HG03139 (cell line): ENCODE data around the gene RNF150.
"Not testable (repeated sequence)": the region's sequence is repeated elsewhere in the genome, so short reads cannot be mapped to it uniquely, and the experiment has no call there.

Experiments used
- ATAC-seq: cut with Tn5 transposase; IDR thresholded peaks from one replicate; pipeline ENCODE4 v1.9.1; 2021; ENCODE audit not compliant: unreplicated experiment

The RNF150 gene

DNA sequence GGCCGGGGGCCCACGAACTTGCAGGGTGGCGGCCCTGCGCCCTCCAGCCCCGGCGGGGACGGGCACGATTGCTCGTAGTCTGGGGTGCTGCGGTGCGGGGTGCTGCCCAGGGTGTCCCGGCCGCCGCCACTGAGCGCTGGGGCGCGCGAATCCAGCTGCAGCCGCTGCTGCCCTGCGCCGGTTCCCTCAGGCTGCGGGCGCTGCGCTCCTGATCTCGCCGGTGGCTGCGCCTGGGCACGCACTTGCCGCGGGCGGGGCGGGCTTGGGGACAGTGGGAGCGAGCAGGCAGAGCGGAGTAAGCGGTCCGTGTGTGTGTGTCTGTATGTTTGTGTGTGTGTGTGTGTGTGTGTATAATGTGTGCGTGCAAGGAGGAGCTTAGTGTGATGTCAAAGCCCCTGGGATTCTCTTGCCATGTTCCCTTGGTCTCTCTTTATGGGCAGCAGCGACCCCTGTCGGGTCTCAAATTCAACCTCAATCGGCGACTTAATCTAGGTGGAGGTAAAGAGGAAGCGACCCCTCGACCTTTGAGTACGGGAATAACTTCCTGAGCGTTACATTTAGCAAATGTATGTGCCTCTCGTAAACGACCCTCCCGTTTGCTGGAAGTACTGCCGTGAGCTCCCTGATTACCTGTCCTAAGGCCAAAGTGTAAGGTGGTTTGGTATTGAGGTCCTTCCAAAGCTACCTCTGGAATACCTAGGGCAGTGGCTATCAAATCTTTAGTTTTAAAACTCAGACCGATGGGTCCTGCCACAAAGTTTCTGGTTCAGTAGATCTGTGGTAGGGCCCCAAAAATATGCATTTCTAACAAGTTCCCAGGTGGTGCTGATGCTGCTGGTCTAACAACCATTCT lies at the start of gene RNF150:
TSS of gene RNF150 (minus strand) at position 324 of the 853 bp plus-strand sequence.
- peak; percentile 64 for ATAC-seq

DNA sequence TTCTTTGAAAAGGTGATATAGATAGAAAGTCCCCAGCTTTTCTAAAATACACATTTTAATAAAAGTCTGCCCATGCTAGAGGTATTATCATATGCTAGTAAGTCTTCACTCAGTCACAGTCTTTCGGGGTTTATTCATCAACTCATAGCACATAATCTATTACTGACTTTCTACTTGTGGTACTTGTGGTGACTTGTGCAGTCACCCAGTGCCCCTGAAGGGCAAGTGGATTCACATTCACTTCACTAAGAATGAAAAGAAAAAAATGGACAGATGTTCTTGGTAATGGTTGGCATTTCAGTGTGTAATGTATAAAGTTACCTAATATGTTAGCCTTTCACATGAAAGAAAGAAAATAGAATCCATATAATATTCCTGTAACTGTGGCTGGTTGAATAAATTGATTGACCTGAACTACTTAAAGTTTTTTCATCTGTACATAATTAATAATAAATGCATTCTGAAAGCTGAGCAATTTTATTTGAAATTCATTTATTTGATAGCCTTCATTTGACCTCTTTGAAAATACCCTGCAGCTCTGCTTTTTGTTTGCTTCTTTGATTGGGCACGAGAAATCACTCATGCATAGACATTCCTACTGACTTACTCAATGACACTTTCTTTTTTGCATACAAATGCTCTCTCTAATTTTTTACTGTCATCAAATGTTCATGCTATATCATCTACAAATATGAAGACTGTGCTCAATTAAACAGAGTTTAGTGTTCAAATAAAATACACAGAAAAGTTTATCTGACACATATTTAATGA lies 47.9 kb upstream of the RNF150 start:
- ATAC-seq: peak; percentile 75

DNA sequence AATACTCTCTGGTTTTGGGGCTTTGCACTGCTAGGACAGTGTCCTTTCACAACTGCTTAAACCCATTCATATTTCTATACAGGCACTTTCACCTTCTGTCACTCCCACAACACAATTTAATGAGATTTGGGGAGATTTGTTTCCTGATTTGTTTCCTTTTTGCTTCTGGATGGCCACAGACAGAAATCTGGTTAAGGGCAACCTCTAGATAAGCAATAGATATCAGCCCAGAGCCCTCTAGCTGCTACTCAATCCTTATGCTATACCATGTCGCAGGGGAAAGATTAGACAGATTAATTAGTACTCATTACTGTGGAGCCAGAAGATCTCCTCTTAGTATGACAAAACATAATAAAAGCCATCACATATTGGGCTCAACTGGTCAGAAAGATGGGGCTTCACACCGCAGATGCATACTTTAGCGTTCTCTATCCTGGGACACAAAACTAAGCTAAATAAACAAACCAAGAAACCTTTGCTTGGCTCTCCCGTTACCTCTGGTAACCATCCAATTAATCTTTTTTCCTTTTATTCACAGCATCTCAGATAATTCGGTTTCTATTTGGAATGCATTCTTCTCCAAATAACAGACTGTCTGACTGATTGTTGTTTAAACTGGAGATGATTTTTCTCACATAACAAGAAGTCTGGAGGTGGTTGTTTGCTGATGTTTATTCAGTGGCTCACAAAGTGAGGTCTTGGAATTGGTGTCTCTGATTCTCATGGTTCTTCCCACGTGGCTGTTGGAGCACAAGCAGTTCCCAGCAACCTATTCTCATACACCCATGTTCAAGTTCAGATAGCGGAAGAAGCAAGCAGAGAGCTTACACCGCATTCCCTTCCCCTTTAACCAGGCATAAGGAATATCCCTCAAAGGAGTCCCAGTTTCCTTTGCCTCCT lies 46.5 kb upstream of the RNF150 start:
- no peak for ATAC-seq

DNA sequence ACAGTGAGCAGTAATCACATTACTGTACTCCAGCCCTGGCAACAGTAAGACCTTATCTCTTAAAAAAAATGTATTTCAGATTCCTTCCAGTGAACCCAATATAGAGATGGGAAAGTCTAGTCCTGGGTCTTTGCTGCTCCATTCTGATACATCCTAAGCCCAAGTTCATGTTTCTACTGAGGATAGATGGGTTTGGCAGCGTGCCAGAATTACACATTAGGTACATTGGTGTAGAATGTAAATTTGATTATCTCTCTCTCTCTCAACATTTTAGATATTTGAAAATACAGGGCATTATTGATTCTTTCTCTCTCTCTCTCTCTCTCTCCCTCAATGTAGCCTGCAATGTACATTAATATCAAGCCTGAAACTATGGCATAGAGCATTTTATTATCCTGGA lies 43.9 kb upstream of the RNF150 start:
- ATAC-seq: no peak

DNA sequence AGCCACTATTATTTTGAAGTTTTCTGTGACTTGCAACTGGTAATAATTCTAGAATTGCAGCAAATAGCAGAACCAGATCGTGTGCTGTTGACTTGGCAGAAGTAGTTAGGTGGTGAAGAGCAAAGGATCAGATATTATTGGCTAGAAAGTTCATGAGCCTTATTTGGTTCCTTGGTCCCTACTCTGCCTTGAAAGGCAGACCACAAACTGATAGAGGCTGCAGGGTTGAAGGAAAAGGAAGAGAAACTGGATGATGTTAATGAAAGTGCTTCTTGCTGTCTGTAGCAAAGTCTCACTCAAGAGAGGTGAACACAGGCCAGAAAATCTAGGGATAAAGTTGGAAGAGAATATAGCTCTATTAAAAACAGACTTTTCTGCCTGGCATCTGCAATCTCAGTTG lies 41.2 kb upstream of the RNF150 start:
- no peak for ATAC-seq

DNA sequence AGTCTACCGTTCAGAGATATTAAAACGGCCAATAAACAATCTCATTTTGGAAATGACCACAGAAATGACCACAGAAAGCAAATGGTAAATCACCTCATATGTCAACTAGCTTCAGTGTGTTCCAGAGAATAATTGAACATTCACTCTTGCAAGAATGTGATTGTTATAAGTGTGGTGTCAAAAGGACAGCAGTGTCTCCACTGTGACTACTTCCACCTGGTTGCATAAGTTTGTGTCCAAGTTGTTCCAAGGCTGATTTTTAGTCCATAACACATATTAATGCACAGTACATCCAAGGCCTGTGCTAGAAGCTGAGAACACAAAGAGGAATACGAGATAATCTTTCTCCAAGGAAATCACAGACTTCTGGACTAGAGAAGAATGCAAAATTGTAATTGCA lies 37.4 kb upstream of the RNF150 start:
- no peak for ATAC-seq

DNA sequence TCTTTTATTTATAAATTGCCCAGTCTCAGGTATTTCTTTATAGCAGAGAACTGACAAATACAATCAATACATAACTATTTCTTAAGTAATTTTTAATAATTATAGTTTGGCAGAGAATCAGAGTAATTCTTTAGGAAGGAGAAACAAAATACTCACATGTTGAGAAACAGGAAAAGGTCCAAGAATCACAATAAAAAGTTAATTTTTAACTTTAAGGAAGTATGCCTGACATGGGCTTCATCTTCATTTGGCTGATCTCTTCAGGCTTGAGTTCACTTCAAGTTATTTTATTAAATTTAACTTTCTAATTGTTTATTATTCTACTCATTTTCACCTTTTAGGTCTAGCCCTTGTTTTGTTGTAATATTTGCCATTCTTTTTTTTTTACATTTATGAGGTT lies 36.1 kb upstream of the RNF150 start:
- ATAC-seq: no peak

DNA sequence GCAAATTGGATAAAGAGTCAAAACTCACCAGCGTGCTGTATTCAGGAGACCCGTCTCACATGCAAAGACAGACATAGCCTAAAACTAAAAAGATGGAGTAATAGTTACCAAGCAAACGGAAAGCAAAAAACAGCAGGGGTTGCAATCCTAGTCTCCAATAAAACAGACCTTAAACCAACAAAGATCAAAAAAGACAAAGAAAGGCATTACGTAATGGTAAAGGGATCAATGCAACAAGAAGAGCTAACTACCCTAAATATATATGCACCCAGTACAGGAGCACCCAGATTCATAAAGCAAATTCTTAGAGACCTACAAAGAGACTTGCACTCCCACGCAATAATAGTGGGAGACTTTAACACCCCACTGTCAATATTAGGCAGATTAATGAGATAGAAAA lies 31.7 kb upstream of the RNF150 start:
- ATAC-seq: not testable (repeated sequence)

DNA sequence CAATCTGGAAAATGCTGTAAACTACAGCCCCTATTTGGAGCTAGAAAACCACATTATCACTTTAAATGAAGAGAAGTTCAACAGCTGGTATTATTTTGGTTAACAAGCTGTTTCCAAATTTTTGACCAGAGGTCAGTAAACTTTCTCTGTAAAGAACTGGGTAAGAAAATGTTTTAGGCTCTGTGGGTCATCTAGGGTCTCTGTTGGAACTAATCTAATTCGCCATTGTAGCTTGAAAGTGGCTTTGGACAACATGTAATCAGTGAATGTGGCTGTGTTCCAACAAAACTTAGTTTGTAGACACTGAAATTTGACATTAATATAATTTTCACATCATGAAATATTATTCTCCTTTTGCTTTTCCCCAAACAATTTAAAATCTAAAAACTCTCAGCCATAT lies 25.8 kb upstream of the RNF150 start:
- no peak for ATAC-seq

DNA sequence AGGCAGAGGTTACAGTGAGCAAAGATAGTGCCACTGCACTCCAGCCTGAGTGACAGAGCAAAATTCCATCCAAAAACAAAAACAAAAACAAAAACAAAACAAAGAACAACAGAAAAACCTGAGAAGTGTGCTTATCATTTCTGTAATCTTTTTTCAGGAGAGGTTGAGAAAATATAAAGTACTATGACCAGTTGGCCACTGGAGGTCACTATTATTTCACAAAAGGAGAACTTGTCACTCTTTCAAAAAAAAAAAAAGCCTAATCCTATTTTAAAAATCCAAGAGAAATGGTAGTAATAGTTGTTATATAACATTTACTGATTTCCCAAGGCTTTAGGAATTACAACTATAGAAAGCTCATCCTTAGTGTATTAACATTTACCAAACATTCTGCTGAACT lies 24.9 kb upstream of the RNF150 start:
- ATAC-seq: no peak

DNA sequence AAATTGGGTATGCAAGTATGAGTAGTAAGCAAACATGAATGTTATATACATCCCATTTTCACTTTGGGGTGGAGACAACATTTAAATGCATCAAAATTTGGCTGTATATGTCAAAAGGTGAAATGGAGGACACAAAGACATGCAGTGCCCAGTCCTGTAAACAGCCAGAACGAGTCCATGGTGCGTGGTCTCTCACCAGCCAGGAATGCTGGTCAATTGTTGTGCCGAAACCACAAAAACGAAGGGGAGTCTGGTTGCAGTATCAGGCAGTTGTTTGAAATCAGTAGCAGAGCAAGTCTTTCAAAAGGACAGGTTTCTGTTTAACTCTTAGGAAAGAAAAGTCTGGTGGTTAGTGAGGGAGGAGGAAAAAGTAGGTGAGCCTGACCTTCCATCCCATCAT lies 22.3 kb upstream of the RNF150 start:
- no peak for ATAC-seq

DNA sequence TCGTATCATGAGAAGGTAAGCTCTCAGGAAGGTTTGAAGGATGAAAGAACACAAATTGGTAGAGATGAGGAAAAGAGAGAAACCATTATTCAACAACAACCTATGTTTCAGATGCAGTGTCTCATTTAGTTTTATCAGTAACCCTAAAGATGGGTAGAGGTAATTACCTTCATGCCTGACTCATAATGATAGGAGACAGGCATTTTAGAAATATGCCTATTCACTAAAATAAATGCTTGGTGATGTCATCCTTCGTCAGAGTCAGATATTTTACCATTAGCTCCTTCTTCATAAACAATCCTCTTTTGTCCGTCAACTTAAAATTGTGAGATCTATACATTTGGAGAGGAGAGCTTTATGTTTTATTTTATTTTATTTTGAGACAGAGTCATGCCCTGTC lies 21.5 kb upstream of the RNF150 start:
- no peak for ATAC-seq

DNA sequence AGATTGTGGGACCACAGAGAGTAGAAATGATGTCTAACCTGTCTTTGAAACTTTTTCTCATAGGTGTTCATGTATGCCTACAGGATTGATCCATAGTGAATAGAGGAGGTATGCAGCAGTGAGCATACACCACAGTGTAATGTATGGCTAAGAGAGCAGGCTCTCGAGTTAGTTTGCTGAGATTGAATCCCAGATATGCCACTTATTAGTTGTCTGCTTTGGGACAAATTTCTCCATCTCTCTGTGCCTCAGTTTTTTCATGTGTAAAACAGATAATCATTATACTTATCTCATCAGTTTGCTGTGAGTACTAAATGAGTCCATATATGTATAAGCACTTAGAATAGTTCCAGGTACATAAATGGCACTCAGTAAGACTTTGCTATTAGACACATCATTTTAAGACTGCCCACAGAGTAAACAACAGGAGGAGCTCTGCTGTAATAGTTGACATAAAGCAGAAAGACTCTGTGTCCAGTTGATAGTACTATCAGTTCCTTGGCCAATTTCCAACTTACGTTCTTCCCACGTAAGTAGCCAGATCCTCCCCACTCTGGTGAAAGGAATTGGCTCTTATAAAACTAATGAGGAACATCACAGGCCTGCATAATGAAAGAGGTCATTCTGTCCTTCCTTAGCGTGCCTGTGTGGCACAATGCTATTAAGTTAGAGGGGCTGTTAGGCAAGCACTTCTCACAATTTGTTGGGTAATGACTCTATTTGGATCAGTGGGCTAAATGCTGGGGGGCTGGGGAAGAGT lies 20.7 kb upstream of the RNF150 start:
- no peak for ATAC-seq

DNA sequence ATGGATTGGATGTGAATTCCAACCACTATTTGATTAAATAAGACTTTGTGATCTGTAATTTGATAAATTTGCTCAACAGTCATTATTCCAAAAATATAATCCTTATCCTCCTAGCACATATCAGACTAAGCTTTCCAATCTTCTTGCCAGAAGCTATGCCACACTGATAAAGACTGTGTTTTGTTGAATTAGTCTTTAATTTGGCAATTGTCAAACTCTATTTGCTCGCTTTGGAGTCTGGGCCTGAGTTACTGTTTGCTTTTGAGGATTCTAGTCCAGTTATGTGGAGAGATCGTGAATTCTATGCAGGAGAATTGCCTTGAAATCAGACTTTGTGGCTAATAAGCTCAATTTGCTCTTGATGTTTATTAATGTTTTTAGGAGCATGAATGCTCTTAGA lies 10.9 kb upstream of the RNF150 start:
- ATAC-seq: no peak

DNA sequence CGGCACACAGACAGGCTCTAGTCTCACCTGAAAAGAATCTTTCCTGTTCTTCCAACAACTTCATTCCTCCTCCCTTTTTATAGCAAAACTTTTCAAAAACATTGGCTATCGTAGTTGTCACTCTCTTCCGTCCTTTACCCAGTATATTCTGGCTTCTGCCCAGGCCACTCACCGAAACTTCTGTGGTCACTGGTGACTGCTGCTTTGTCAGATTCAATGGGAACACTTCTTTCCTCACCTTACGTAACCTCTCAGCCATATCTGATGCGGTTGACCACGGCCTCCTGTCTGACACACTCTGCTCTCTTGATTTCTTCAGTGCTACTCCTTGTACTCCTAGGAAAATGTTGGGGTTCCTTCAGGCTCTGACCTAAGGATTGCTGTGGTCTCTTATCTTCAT lies 9.2 kb upstream of the RNF150 start:
- no peak for ATAC-seq

DNA sequence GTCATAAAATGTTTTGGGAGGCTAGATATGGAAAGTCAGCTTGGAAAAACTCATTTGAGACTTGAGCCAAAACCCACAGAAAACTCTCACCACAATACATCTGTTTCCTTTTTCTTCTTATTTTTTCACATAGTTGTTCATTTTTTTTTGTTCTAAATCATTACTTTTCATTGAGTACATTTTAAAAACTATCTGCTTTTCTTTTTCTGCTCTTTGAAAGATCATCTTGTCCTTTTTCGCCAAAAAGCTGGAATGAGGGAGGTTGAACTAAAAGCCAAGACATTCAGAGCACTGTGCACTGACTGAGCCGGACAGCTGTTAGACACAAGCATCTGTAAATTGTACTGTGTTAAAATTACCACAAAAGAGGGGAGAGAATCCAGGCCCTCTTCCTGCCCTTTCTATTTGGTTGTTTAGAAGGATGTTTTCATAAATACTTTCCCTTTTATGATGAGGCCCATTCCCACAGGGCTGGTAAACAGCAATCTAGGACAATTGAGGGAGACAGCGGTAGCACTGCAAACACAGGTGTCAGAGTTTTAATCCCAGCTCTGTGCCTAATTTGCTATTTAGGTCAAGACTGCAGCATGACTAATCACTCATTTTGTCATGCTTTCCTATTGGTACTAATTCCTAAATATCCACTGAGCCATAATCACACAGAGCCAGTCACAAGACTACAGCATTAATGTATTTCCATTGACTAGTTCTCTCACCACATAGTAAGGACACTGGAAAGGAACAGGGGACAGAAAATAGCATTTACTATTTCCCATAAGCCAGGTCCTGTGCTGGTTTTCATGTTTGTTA lies 7.3 kb upstream of the RNF150 start:
- ATAC-seq: no peak

DNA sequence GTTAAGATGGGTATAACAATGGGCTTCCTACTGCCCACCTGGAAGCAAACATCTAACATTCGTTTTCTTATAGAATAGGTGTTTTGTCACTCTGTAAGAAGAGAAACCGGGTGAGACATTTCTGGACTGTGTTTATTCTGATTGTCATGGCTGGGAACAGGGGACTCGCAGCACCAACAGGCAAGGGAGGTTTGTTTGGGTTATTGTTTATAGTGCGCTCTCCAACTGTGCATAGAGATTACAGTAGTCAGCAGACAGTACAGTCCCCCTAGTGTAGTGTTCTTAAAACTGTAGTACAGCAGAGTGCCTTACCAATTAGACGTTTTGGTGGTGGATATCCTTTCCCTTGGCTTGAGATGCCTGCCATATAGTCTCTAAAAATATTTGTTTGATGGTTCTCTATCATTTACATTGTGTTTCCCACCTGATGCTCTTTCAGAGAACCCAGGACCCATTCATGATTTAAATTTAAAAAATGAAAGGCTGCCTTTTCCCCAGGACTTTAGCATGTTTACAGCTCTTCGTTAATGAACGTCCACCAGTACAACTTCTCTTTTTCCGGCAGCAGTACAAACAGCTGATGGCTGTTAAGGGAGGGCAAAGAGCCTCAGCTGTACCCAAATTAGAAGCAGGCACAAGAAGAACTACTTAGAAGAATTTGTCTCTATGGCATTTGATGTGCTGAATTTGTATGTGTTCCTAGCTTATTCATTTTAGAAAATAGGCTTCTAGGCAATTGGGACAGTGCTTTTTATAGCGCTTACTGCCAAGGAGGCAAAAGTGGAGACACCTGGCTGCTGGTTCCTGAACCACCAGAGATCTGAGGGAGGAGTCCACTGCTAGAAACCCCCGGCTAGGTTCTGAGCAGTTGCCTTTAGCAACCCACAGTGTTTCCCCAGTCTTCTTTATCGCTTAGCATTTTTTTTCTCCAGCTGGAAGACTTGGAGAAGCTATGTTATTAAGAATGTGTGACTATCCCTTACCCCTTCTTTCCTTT lies 1.0 kb upstream of the RNF150 start:
- ATAC-seq: no peak

DNA sequence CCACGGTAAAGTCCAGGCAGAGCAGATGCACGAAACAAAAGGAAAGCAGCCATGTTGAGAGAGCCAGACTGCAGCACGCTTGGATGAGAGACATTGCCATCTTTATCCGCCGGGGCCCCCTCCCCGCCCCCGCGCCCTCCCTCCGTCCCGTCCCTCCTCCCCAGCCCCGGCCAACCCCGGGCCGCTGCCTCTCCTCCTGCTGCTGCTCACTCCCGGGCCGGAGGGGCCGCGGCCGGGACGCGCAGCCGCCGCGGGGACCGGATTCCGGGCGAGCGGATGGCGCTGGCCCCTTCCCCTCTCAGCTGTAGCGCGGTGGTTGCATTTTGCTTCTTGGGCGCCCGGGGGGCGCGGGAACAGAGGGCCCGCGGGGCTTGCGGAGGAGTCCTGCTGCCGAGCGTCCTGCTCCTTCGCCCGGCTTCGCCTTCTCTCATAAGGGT lies 542 bp downstream of the RNF150 start:
- ATAC-seq: peak; percentile 28
